HepG2 (cell line): ENCODE measurements around the gene SCGB1C2. TPM values are rescaled to one million over a fixed set of nuclear protein-coding genes. Genes with fewer than 3 reads are reported as not detected.
A peak's percentile ranks its signal among the peaks of the same experiment; 100 is the strongest.

Experiments used
- ATF4 ChIP-seq, 2 experiments: fragments of 450-650 bp in 1 of 2; sonication (generic) in 1 of 2; formaldehyde crosslinking; IDR thresholded peaks; 2 replicates each; pipeline versions ENCODE4 v1.5.0 to v1.8.0; 2020 to 2022; ENCODE audit warnings: mild to moderate bottlenecking in 1 of 2, missing genetic modification reagents in 1 of 2
- CC2D1A ChIP-seq: sonication (generic); formaldehyde crosslinking; IDR thresholded peaks from 2 replicates; pipeline ENCODE4 v1.8.1; 2023; ENCODE audit warnings: mild to moderate bottlenecking, missing genetic modification reagents
- FOXJ3 ChIP-seq: sonication (generic); formaldehyde crosslinking; IDR thresholded peaks from 2 replicates; pipeline ENCODE4 v1.4.0; 2020; ENCODE audit warnings: missing genetic modification reagents, mild to moderate bottlenecking, borderline replicate concordance
- FOXK2 ChIP-seq: fragments of 450-650 bp; IDR thresholded peaks from 2 replicates; pipeline ENCODE4 v1.6.1; 2016
- JDP2 ChIP-seq: sonication (generic); formaldehyde crosslinking; IDR thresholded peaks from 2 replicates; pipeline ENCODE4 v1.8.1; 2022; ENCODE audit warnings: missing genetic modification reagents, borderline replicate concordance
- KDM5B ChIP-seq: sonication (generic); formaldehyde crosslinking; IDR thresholded peaks from 2 replicates; pipeline ENCODE4 v1.4.0; 2020; ENCODE audit warnings: missing genetic modification reagents, mild to moderate bottlenecking, borderline replicate concordance
- KLF13 ChIP-seq: sonication (generic); formaldehyde crosslinking; IDR thresholded peaks from 2 replicates; pipeline ENCODE4 v1.4.0; 2020; ENCODE audit warnings: mild to moderate bottlenecking, missing genetic modification reagents
- MAFF ChIP-seq: IDR thresholded peaks from 2 replicates; pipeline ENCODE4 v1.6.1; 2011; ENCODE audit warnings: low read depth, low read length, improper control_type of control experiment
- MAFK ChIP-seq, 2 experiments: IDR thresholded peaks in 1 of 2; conservative IDR thresholded peaks in 1 of 2; 2 replicates each; pipeline ENCODE4 v1.6.1; 2011; ENCODE audit warnings: improper control_type of control experiment in 2 of 2, low read length in 2 of 2
- PAF1 ChIP-seq: IDR thresholded peaks from 2 replicates; pipeline ENCODE4 v1.6.1; 2016; ENCODE audit warnings: missing genetic modification reagents, missing compliant biosample characterization
- POLR2A ChIP-seq, 2 experiments: IDR thresholded peaks; 2 replicates each; pipeline ENCODE4 v1.6.1; 2011; ENCODE audit warnings: low read depth in 2 of 2, low read length in 2 of 2, mild to moderate bottlenecking in 1 of 2, moderate library complexity in 1 of 2; ENCODE audit not compliant: insufficient read depth in 1 of 2
- RAD21 ChIP-seq: fragments of 450-650 bp; formaldehyde crosslinking; IDR thresholded peaks from 2 replicates; pipeline ENCODE4 v1.5.0; 2020; ENCODE audit warnings: mild to moderate bottlenecking
- STAG1 ChIP-seq: sonication (generic); formaldehyde crosslinking; IDR thresholded peaks from 2 replicates; pipeline ENCODE4 v1.4.0; 2020; ENCODE audit warnings: missing genetic modification reagents
- TBL1XR1 ChIP-seq: fragments of 150-350 bp; IDR thresholded peaks from 2 replicates; pipeline ENCODE4 v1.6.1; 2014; ENCODE audit warnings: borderline replicate concordance, low read length; ENCODE audit not compliant: partially characterized antibody
- TCF7L2 ChIP-seq: IDR thresholded peaks from 2 replicates; pipeline ENCODE4 v1.6.1; 2011; ENCODE audit warnings: mild to moderate bottlenecking, low read depth, low read length, moderate library complexity
- TGIF2 ChIP-seq: IDR thresholded peaks from 2 replicates; pipeline ENCODE4 v1.6.1; 2016; ENCODE audit warnings: control low read depth, missing compliant biosample characterization
- TMF1 ChIP-seq: sonication (generic); formaldehyde crosslinking; IDR thresholded peaks from 2 replicates; pipeline ENCODE4 v1.8.1; 2022; ENCODE audit warnings: low read depth, missing genetic modification reagents
- ZBTB20 ChIP-seq: sonication (generic); formaldehyde crosslinking; IDR thresholded peaks from 2 replicates; pipeline ENCODE4 v1.8.1; 2023; ENCODE audit warnings: missing genetic modification reagents, low read depth, mild to moderate bottlenecking, borderline replicate concordance
- ZFP90 ChIP-seq: sonication (generic); formaldehyde crosslinking; IDR thresholded peaks from 2 replicates; pipeline ENCODE4 v1.8.0; 2022; ENCODE audit warnings: missing genetic modification reagents, mild to moderate bottlenecking, inconsistent platforms, borderline replicate concordance
- ZFX ChIP-seq: sonication (generic); formaldehyde crosslinking; IDR thresholded peaks from 2 replicates; pipeline ENCODE4 v1.4.0; 2020; ENCODE audit warnings: mild to moderate bottlenecking, low read depth, missing genetic modification reagents, moderate library complexity
- ZNF205 ChIP-seq: IDR thresholded peaks from 2 replicates; pipeline ENCODE4 v1.6.1; 2018; ENCODE audit warnings: missing biosample characterization, missing genetic modification reagents
- ZNF619 ChIP-seq: sonication (generic); formaldehyde crosslinking; IDR thresholded peaks from 2 replicates; pipeline ENCODE4 v1.4.0; 2020; ENCODE audit warnings: mild to moderate bottlenecking, missing genetic modification reagents
- polyA plus RNA-seq, 8 experiments: library from polyadenylated mRNA; depleted of rRNA in 3 of 8; stranded (reverse) in 7 of 8; unstranded in 1 of 8; fragments of >200 nt; fragmentation: Illumina TruSeq in 4 of 8; extraction: Trizol in 4 of 8; gene quantifications; 2 replicates each; pipeline versions ENCODE4 v1.2.1 to v1.2.3, GENCODE V29; 2011 to 2016; ENCODE audit warnings: low read depth in 4 of 8, missing spikeins in 1 of 8, mixed read lengths in 1 of 8; ENCODE audit not compliant: insufficient read depth in 1 of 8
- total RNA-seq, 5 experiments: library from RNA; depleted of rRNA; stranded (reverse); fragments of >200 nt; fragmentation: Illumina TruSeq; extraction: Trizol; gene quantifications; 2 replicates each; pipeline ENCODE4 v1.2.3, GENCODE V29; 2016; ENCODE audit warnings: low read depth in 1 of 5
- TF ChIP-seq, protein P1 (sequence below): sonication (generic); formaldehyde crosslinking; IDR thresholded peaks from 2 replicates; pipeline ENCODE4 v1.4.0; 2020; ENCODE audit warnings: missing genetic modification reagents
- TF ChIP-seq, protein P2 (sequence below): sonication (generic); formaldehyde crosslinking; IDR thresholded peaks from 2 replicates; pipeline ENCODE4 v1.5.0; 2020; ENCODE audit warnings: mild to moderate bottlenecking, low read depth, missing genetic modification reagents, borderline replicate concordance
- TF ChIP-seq, protein P3 (sequence below): sonication (generic); formaldehyde crosslinking; IDR thresholded peaks from 2 replicates; pipeline ENCODE4 v1.4.0; 2020; ENCODE audit warnings: missing genetic modification reagents

The SCGB1C2 gene
- total and polyA plus RNA-seq, 2 of the 13 experiments (the other 11 are each of a cell fraction or from before 2014, with no cell fraction given) = not detected

DNA sequence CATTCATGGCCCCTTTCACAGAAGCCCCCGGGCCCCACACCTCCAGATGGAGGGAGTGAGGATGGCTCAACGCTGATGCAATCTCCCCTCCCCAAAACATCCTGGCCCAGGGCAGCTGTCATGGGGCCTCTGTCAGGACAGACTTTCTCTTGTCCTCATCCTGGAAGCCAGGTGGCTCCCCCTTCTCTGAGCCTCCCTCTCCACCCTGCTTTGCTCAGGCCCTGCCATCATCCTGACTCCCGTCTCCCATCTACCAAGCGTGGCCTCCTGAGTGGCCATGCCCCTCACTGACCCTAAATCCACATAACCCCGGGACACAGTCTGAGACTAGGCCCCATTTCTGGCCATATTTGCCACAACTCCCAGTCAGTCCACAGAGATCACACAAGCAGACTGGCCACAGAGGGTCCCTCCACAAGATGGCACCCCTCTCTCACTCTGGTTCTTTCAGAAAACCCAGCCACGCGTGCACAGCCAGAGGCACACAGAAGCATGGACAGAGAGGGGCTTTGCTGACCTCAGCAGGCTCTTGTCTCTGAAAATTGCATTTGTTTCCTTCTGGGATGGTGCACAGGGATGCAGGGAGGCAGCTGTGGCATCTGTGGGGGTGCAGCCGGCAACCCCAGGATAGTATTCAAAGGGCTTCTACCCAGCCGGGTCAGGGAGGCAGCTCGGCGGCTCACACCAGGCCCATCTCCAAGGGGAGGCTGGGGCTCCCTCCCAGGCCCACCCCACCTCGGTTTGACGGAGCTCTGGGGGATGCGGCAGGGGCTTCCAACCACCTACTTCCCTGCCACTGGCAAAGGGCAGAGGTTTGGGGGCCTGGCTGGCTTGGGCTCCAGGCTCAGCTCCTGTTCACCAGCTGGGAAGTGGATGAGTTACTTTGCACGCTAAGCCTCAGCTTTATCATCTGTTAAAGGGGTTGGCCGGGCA lies 27.2 kb downstream of the SCGB1C2 start (continued):
- TF ChIP-seq, protein P1, sequence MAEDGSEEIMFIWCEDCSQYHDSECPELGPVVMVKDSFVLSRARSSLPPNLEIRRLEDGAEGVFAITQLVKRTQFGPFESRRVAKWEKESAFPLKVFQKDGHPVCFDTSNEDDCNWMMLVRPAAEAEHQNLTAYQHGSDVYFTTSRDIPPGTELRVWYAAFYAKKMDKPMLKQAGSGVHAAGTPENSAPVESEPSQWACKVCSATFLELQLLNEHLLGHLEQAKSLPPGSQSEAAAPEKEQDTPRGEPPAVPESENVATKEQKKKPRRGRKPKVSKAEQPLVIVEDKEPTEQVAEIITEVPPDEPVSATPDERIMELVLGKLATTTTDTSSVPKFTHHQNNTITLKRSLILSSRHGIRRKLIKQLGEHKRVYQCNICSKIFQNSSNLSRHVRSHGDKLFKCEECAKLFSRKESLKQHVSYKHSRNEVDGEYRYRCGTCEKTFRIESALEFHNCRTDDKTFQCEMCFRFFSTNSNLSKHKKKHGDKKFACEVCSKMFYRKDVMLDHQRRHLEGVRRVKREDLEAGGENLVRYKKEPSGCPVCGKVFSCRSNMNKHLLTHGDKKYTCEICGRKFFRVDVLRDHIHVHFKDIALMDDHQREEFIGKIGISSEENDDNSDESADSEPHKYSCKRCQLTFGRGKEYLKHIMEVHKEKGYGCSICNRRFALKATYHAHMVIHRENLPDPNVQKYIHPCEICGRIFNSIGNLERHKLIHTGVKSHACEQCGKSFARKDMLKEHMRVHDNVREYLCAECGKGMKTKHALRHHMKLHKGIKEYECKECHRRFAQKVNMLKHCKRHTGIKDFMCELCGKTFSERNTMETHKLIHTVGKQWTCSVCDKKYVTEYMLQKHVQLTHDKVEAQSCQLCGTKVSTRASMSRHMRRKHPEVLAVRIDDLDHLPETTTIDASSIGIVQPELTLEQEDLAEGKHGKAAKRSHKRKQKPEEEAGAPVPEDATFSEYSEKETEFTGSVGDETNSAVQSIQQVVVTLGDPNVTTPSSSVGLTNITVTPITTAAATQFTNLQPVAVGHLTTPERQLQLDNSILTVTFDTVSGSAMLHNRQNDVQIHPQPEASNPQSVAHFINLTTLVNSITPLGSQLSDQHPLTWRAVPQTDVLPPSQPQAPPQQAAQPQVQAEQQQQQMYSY (CRISPR knock-in tag) = no peak
- TF ChIP-seq ZFP90 (peak; percentile 44; the same call in 1 of the 2 replicates), ATF4 (CRISPR knock-in tag; IDR thresholded peaks at IDR 0.05) (0 out of 4 replicates have a peak, but pooled peaks of 1 of the 2 experiments have one; percentile 22), KLF13 (CRISPR knock-in tag) (no peak), MAFF (peak; percentile 49), ZNF205 (CRISPR knock-in tag) (0 out of 2 replicates have a peak, but pooled peaks have one; percentile 48), CC2D1A (CRISPR knock-in tag) (no peak), TMF1 (CRISPR knock-in tag) (no peak), TCF7L2 (no peak), KDM5B (CRISPR knock-in tag) (0 out of 2 replicates have a peak, but pooled peaks have one; percentile 12), JDP2 (no peak), ZFX (CRISPR knock-in tag) (peak; percentile 50; the same call in 1 of the 2 replicates), TGIF2 (CRISPR knock-in tag) (0 out of 2 replicates have a peak, but pooled peaks have one; percentile 18), POLR2A (IDR thresholded peaks at IDR 0.05; ENCODE audit: insufficient read depth in 1 of 2, low read depth in 2 of 2, low read length in 2 of 2) (no peak), ZBTB20 (0 out of 2 replicates have a peak, but pooled peaks have one; percentile 43), ZNF619 (0 out of 2 replicates have a peak, but pooled peaks have one; percentile 52), TBL1XR1 (no peak), STAG1 (CRISPR knock-in tag) (peak; percentile 90), FOXK2 (no peak), PAF1 (CRISPR knock-in tag) (no peak), RAD21 (peak; percentile 65; the same call in 1 of the 2 replicates), FOXJ3 (CRISPR knock-in tag) (no peak), MAFK (conservative IDR thresholded peaks at IDR 0.05 in 1 of 2, IDR thresholded peaks at IDR 0.05 in 1 of 2; ENCODE audit: low read length in 2 of 2) (peak; percentile 44 to 59)
- TF ChIP-seq, protein P2, sequence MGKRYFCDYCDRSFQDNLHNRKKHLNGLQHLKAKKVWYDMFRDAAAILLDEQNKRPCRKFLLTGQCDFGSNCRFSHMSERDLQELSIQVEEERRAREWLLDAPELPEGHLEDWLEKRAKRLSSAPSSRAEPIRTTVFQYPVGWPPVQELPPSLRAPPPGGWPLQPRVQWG = no peak
- TF ChIP-seq, protein P3, sequence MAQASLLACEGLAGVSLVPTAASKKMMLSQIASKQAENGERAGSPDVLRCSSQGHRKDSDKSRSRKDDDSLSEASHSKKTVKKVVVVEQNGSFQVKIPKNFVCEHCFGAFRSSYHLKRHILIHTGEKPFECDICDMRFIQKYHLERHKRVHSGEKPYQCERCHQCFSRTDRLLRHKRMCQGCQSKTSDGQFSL (CRISPR knock-in tag) = peak; percentile 96
